GM12801 (cell line): ENCODE measurements around the gene LRRC4B.

ENCODE experiments used
- TF ChIP-seq, protein P1 (sequence below): IDR thresholded peaks from one replicate; pipeline ENCODE4 v1.5.1; 2011; ENCODE audit warnings: control low read depth; ENCODE audit not compliant: insufficient read length; ENCODE audit errors: extremely low read depth

Gene LRRC4B

DNA sequence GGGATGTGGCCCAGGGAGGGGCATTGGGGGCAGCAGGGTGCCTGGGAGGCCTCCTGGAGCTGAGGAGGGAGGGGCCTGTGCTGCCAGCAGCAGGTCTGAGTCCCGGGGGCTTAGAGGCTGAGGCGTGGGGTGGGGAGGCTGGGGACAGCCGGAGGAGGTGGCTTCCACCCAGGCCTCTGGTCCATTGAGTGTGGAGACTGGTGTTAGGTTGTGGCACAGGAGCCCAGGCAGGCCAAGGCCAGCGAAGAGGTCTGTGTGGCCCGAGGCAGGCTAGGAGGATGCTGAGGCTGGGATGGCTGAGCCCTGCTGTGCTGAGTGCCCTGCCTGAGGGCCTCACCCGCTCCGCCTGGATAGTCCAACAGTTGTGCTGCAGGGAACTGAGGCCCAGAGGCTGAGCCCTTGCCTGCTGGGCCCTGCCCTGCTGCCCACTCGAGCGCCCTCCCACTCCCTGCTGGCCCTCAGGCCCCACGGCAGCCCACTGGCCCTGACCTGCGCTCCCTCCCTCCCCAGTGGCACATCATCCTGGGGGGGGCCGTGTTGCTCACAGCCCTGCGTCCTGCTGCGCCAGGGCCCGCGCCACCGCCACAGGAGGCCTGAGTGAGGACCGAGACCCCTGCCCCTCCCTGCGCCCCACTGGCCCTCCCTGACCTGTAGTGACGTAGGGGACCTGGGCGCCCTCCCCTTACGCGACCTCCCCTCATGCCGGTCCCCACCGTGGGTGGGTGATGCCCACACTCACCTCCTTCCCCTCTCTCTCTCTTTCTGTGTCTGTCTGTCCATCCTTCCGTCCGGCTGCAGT, 86.7 kb downstream of the LRRC4B start:
- TF ChIP-seq, protein P1, sequence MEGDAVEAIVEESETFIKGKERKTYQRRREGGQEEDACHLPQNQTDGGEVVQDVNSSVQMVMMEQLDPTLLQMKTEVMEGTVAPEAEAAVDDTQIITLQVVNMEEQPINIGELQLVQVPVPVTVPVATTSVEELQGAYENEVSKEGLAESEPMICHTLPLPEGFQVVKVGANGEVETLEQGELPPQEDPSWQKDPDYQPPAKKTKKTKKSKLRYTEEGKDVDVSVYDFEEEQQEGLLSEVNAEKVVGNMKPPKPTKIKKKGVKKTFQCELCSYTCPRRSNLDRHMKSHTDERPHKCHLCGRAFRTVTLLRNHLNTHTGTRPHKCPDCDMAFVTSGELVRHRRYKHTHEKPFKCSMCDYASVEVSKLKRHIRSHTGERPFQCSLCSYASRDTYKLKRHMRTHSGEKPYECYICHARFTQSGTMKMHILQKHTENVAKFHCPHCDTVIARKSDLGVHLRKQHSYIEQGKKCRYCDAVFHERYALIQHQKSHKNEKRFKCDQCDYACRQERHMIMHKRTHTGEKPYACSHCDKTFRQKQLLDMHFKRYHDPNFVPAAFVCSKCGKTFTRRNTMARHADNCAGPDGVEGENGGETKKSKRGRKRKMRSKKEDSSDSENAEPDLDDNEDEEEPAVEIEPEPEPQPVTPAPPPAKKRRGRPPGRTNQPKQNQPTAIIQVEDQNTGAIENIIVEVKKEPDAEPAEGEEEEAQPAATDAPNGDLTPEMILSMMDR = no peak

DNA sequence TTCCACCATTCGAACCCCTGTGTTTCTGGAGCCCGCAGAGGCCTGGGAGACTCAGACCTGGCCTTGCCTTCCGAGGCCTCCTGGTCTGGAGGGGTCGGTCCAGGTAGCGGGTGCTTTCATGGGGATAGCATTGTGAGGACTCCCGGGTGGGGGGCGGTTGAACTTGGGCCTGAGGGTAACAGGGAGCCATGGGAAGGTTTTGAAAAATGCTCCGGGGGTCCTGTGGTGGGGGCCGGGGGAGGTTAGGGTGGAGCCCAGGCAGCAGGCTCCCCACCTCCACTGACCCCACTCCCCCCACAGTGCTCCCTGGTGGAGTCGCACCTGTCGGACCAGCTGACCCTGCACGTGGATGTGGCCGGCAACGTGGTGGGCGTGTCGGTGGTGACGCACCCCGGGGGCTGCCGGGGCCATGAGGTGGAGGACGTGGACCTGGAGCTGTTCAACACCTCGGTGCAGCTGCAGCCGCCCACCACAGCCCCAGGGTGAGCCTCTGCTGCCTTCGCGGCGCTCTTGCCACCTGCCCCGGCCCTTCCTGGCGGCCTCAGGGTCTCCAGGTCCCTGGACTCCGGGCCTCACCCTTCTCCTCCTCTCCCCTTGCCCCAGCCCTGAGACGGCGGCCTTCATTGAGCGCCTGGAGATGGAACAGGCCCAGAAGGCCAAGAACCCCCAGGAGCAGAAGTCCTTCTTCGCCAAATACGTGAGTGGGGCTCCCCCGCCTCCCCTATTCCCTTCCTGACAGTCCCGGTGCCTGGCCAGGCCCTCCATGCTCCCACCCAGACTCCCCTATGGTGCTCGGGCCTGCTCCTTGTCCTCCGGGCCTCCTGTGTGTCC, 87.7 kb downstream of the LRRC4B start:
- TF ChIP-seq, protein P1 = no peak

DNA sequence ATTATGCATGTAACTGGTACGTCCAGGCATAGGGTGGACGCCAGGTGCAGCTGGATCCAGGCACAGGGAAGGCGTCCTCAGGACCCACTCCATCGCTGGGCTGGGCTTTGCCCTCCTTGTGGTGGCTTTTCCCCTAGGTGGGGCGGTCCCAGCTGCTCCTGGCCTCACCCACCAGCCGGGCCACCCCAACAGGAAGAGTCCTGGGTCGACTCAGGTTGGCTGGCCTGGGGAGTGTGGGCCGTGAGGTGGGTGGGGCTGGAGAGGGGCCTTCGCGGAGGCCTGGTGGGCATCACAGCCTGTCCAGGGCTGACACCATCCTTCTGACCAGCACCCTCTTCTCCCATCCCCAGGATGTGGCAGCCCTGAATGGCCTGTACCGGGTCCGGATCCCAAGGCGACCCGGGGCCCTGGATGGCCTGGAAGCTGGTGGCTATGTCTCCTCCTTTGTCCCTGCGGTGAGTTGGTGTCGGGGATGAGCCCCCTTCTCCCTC, 88.4 kb downstream of the LRRC4B start:
- TF ChIP-seq, protein P1 = no peak

DNA sequence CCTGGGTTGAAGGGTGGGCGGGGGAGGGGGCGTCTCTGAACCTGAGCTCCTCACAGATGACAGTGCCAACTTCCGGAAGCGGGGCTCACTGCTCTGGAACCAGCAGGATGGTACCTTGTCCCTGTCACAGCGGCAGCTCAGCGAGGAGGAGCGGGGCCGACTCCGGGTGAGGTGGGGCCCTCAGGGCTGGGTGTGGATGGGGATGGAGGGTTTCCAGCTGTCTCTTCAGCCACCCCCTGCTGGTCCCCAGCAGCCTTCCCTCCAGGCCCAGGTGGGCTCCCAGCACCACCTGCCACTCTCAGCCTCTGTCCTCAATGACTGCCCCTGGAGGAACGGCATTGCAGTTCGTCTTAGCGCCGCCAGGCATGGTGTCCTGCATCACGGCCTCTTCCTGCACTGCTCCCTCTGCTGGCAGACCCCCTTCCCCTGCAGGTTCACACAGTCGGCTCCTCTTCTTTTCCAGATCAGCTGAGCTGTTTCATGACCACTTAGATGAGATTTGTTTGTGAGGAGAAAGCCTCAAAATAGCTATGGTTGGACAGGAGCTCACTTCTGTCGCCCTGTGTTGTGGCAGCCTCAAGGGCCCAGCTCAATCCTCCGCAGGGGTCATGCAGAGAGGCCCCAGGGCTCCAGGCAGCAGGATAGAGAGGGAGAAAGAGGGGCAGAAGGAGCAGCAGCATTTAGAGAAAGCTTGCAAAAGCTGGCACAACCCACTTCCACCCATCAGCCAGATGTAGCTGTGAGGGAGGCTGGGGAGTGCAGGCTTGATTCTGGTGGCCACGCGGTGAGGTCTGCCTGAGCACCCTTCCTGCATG, 89.1 kb downstream of the LRRC4B start:
- TF ChIP-seq, protein P1 = no peak

DNA sequence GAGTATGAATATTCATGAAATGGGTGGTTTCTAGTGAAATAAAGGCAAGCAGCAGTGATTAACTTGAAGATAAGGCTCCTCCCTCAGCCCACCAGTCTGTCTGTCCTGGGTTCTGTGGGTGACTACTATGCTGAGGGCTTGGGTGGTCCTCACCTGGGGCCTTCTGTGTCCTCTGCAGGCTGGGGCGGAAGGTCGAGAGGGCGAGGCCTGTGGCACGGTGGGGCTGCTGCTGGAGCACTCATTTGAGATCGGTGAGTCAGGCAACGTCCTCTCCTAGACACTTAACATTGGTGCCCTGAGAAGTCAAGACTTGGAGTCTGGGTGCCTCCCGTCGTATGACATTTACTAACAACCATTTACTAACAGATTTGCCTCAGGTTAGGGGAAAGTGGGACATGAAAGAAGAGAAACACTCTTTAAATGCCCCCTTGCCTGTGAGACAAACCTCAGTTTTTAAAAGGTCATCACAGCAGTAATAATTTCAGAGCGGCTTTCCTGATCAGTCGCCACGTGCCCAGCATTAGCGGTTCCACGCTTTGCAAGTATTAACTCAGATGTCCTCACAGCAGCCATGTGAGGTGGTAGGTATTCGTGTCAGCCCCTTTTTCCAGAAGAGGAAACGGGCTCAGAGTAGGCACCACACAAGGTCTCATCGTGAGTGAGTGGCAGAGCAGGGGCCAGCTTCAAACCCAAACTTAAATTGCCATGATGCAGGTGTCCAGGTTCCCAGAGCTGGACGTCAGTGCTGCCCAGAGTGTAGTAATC, 90.3 kb downstream of the LRRC4B start:
- TF ChIP-seq, protein P1 = no peak

DNA sequence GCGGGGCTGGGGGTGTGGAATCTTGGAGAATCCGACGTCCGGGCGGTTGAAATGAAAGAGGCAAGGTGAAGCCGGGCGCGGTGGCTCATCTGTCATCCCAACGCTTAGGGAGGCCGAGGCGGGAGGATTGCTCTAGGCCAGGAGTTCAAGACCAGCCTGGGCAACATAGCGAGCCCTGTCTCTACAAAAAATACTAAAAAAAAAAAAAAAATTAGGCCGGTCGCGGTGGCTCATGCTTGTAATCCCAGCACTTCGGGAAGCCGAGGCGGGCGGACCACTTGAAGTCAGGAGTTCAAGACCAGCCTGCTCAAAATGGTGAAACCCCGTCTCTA, 91.4 kb downstream of the LRRC4B start:
- TF ChIP-seq, protein P1 = no peak
